Measurements from ENCODE around the gene FSD1L. TPM values are rescaled to one million over a fixed set of nuclear protein-coding genes. Genes with fewer than 3 reads are reported as not detected.

FSD1L gene
- polyA plus RNA-seq, 2 donors, result 0.33 to 0.41 TPM

GRCh38 chr9:105416840-105417239, 31.0 kb upstream of the FSD1L start:
- H3K27me3 ChIP-seq (ENCODE audit: control insufficient read depth in 1 of 2, insufficient read depth in 2 of 2, low read length in 2 of 2), result no peaks in the 10 kb centered on the region
- H3K36me3 ChIP-seq (ENCODE audit: control insufficient read depth in 2 of 2, insufficient read depth in 2 of 2, low read length in 1 of 2), result no peaks in the 10 kb centered on the region
- no peaks in the 10 kb centered on the region for H3K4me1 ChIP-seq (ENCODE audit: control insufficient read depth in 2 of 2, insufficient read depth in 2 of 2, low read length in 1 of 2)
- WGBS, 2 donors, result 77 to 94% methylated on average over 1 of the region's 1 CpG
- no peak overlapping the region for H3K4me3 ChIP-seq (ENCODE audit: low read depth in 1 of 2, low read length in 2 of 2)
- H3K27ac ChIP-seq (ENCODE audit: low read depth in 2 of 2, low read length in 1 of 2), result no peak overlapping the region
- H3K9me3 ChIP-seq (ENCODE audit: control insufficient read depth in 2 of 2, insufficient read depth in 1 of 2, low read depth in 1 of 2, low read length in 1 of 2), result no peaks in the 10 kb centered on the region

- H3K4me3 ChIP-seq (ENCODE audit: low read depth in 1 of 2, low read length in 2 of 2), result no peak overlapping the region
Observed at GRCh38 chr9:105418588-105419500, 29.0 kb upstream of the FSD1L start.

DNA sequence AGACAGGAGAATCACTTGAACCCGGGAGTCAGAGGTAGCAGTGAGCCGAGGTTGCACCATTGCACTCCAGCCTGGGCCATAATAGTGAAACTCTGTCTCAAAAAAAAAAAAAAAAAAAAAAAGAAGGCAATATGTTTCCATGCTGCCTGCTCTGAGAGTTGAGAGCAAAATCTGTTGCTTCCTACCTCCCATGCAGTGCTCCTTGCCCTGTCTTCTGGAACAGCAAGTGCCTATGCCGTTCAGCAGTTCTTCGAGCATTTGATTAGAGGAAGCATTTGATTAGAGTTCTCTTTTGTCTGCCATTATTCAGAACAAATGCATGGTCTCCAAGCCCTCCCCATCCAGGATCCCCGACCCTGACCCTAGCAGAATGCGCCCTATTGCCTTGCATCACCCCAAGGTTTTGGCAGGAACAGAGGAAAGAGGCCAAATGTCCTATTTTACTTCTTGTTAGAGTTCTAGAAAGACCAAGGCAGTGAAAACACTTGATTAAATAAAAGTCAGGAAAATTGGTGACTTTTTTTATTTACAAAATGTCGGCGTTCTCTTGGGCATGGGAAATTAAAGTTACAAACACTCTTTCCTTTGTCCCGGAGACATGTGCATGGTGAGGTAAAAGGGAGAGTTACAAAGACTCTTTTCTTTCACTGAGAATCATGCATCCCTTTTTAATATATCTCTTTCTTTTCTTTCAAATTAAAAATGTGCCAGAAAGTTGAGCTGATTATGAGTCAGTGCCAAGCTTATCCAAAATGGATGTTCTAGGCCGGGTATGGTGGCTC, 27.8 kb upstream of the FSD1L start:
- WGBS, 2 donors, result 92 to 94% methylated on average over 10 of the region's 10 CpGs
- H3K4me3 ChIP-seq (ENCODE audit: low read depth in 1 of 2, low read length in 2 of 2), result no peak overlapping the region
- H3K27me3 ChIP-seq (ENCODE audit: control insufficient read depth in 1 of 2, insufficient read depth in 2 of 2, low read length in 2 of 2), result no peaks in the 10 kb centered on the region
- no peaks in the 10 kb centered on the region for H3K9me3 ChIP-seq (ENCODE audit: control insufficient read depth in 2 of 2, insufficient read depth in 1 of 2, low read depth in 1 of 2, low read length in 1 of 2)
- H3K27ac ChIP-seq (ENCODE audit: low read depth in 2 of 2, low read length in 1 of 2), result no peak overlapping the region
- H3K4me1 ChIP-seq (ENCODE audit: control insufficient read depth in 2 of 2, insufficient read depth in 2 of 2, low read length in 1 of 2), result no peaks in the 10 kb centered on the region
- H3K36me3 ChIP-seq (ENCODE audit: control insufficient read depth in 2 of 2, insufficient read depth in 2 of 2, low read length in 1 of 2), result no peaks in the 10 kb centered on the region

More at GRCh38 chr9:105418588-105419500, 29.0 kb upstream of the FSD1L start:
- Histone ChIP-seq H3K27me3 (ENCODE audit: control insufficient read depth in 1 of 2, insufficient read depth in 2 of 2, low read length in 2 of 2) (no peaks in the 10 kb centered on the region), H3K9me3 (ENCODE audit: control insufficient read depth in 2 of 2, insufficient read depth in 1 of 2, low read depth in 1 of 2, low read length in 1 of 2) (no peaks in the 10 kb centered on the region), H3K4me1 (ENCODE audit: control insufficient read depth in 2 of 2, insufficient read depth in 2 of 2, low read length in 1 of 2) (no peaks in the 10 kb centered on the region), H3K27ac (ENCODE audit: low read depth in 2 of 2, low read length in 1 of 2) (no peak overlapping the region), H3K36me3 (ENCODE audit: control insufficient read depth in 2 of 2, insufficient read depth in 2 of 2, low read length in 1 of 2) (no peaks in the 10 kb centered on the region)
- 58 to 67% methylated on average over 3 of the region's 3 CpGs for WGBS, 2 donors

DNA sequence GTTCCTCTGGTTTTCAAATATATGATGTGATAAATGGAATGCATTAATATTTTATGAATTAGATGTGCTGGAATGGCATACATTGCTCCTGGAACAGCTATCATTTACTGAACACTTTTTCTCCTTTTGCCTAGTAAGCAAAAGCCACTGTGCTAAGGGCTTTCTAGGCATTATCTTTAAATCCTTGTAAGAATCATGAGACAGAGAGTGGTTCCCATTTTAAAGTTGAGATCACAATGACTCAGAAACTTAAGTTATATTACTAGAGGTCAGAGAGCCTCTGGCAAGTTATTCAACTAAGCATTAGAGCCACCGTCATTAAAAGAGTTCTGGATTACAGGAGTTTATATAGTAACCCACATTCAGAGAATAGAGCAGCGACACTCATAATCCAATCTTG, 26.7 kb upstream of the FSD1L start:
- Histone ChIP-seq H3K27ac (ENCODE audit: low read depth in 2 of 2, low read length in 1 of 2) (no peak overlapping the region), H3K4me1 (ENCODE audit: control insufficient read depth in 2 of 2, insufficient read depth in 2 of 2, low read length in 1 of 2) (no peaks in the 10 kb centered on the region), H3K9me3 (ENCODE audit: control insufficient read depth in 2 of 2, insufficient read depth in 1 of 2, low read depth in 1 of 2, low read length in 1 of 2) (no peaks in the 10 kb centered on the region), H3K36me3 (ENCODE audit: control insufficient read depth in 2 of 2, insufficient read depth in 2 of 2, low read length in 1 of 2) (no peaks in the 10 kb centered on the region), H3K4me3 (ENCODE audit: low read depth in 1 of 2, low read length in 2 of 2) (no peak overlapping the region), H3K27me3 (ENCODE audit: control insufficient read depth in 1 of 2, insufficient read depth in 2 of 2, low read length in 2 of 2) (no peaks in the 10 kb centered on the region)
- 57 to 67% methylated on average over 2 of the region's 2 CpGs for WGBS, 2 donors

DNA sequence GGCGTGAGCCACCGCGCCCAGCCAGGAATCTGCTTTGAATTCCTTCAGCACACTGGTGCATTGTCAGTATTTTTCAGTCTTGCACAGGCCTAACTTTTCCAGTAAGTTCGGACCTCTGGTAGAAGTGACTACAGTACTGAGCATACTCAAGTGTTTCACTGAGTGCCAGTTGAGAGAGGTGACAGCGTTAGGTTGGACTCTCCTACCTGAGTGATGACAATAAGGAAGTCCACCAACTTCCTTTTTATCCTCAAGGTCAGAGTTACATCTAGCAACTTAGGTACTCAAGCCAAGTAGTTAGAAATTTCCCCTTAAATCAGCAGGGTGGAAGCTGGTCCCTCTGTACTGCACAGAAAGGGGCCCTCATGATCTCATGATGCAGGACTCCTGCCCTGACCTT, 26.0 kb upstream of the FSD1L start:
- H3K4me3 ChIP-seq (ENCODE audit: low read depth in 1 of 2, low read length in 2 of 2), result no peak overlapping the region
- H3K27ac ChIP-seq (ENCODE audit: low read depth in 2 of 2, low read length in 1 of 2), result no peak overlapping the region
- H3K4me1 ChIP-seq (ENCODE audit: control insufficient read depth in 2 of 2, insufficient read depth in 2 of 2, low read length in 1 of 2), result no peaks in the 10 kb centered on the region
- no peaks in the 10 kb centered on the region for H3K36me3 ChIP-seq (ENCODE audit: control insufficient read depth in 2 of 2, insufficient read depth in 2 of 2, low read length in 1 of 2)
- H3K9me3 ChIP-seq (ENCODE audit: control insufficient read depth in 2 of 2, insufficient read depth in 1 of 2, low read depth in 1 of 2, low read length in 1 of 2), result no peaks in the 10 kb centered on the region
- WGBS, 2 donors, result 91 to 93% methylated on average over 5 of the region's 5 CpGs
- H3K27me3 ChIP-seq (ENCODE audit: control insufficient read depth in 1 of 2, insufficient read depth in 2 of 2, low read length in 2 of 2), result no peaks in the 10 kb centered on the region

DNA sequence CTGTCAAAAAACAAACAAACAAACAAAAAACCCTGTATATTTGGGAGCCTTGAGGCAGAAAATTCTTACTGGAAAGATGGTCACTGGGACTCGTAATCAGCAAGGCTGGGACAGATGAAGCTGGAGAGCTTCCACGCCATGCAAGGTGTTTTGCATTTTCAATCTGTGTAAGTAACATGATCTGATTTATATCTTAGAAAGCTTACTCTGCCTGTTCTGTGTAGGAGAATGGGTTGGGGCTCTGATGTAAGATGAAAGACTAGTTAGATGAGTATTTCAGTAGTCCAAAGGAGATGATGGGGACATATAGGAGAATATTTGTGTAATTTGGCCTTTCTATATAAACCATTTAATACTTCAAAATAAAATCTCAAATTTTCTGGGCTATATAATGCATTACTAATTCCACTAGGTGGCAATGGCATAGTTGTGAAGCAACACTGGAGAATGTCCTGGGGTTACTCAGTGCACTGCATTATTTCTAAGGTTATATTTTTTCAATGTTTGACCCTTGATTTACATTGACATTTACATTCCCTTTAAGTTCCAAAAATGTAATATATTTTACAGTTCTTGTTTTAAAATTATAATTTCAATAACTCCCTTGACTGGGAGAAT, 21.9 kb upstream of the FSD1L start:
- H3K4me1 ChIP-seq (ENCODE audit: control insufficient read depth in 2 of 2, insufficient read depth in 2 of 2, low read length in 1 of 2), result no peaks in the 10 kb centered on the region
- H3K4me3 ChIP-seq (ENCODE audit: low read depth in 1 of 2, low read length in 2 of 2), result no peak overlapping the region
- H3K36me3 ChIP-seq (ENCODE audit: control insufficient read depth in 2 of 2, insufficient read depth in 2 of 2, low read length in 1 of 2), result no peaks in the 10 kb centered on the region
- H3K27ac ChIP-seq (ENCODE audit: low read depth in 2 of 2, low read length in 1 of 2), result no peak overlapping the region
- no peaks in the 10 kb centered on the region for H3K9me3 ChIP-seq (ENCODE audit: control insufficient read depth in 2 of 2, insufficient read depth in 1 of 2, low read depth in 1 of 2, low read length in 1 of 2)
- 71 to 75% methylated on average over 2 of the region's 2 CpGs for WGBS, 2 donors
- no peaks in the 10 kb centered on the region for H3K27me3 ChIP-seq (ENCODE audit: control insufficient read depth in 1 of 2, insufficient read depth in 2 of 2, low read length in 2 of 2)

DNA sequence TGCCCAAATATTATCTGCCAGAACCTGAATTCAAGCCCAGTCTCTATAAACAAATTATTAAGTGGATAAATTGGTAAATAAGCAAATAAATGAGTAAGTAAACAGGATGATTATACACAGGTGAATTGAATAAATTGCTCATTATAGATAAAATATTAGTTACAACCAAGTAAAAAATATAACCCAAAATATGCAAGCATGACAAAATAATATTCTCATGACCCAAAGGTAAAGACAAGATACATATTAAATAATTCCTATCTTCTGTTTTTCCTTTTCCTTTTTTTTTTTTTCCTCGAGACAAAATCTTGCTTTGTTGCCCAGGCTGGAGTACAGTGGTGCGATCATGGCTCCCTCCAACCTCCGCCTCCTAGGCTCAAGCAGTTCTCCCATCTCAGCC, 21.2 kb upstream of the FSD1L start:
- WGBS, 2 donors, result 89 to 92% methylated on average over 3 of the region's 3 CpGs
- no peaks in the 10 kb centered on the region for H3K4me1 ChIP-seq (ENCODE audit: control insufficient read depth in 2 of 2, insufficient read depth in 2 of 2, low read length in 1 of 2)
- H3K27me3 ChIP-seq (ENCODE audit: control insufficient read depth in 1 of 2, insufficient read depth in 2 of 2, low read length in 2 of 2), result no peaks in the 10 kb centered on the region
- H3K36me3 ChIP-seq (ENCODE audit: control insufficient read depth in 2 of 2, insufficient read depth in 2 of 2, low read length in 1 of 2), result no peaks in the 10 kb centered on the region
- no peak overlapping the region for H3K4me3 ChIP-seq (ENCODE audit: low read depth in 1 of 2, low read length in 2 of 2)
- H3K9me3 ChIP-seq (ENCODE audit: control insufficient read depth in 2 of 2, insufficient read depth in 1 of 2, low read depth in 1 of 2, low read length in 1 of 2), result no peaks in the 10 kb centered on the region
- no peak overlapping the region for H3K27ac ChIP-seq (ENCODE audit: low read depth in 2 of 2, low read length in 1 of 2)

GRCh38 chr9:105431424-105432246, 16.2 kb upstream of the FSD1L start:
- no peaks in the 10 kb centered on the region for H3K36me3 ChIP-seq (ENCODE audit: control insufficient read depth in 2 of 2, insufficient read depth in 2 of 2, low read length in 1 of 2)
- H3K27ac ChIP-seq (ENCODE audit: low read depth in 2 of 2, low read length in 1 of 2), result no peak overlapping the region
- H3K4me3 ChIP-seq (ENCODE audit: low read depth in 1 of 2, low read length in 2 of 2), result no peak overlapping the region
- no peaks in the 10 kb centered on the region for H3K27me3 ChIP-seq (ENCODE audit: control insufficient read depth in 1 of 2, insufficient read depth in 2 of 2, low read length in 2 of 2)
- WGBS, 2 donors, result 77 to 86% methylated on average over 9 of the region's 9 CpGs
- no peaks in the 10 kb centered on the region for H3K4me1 ChIP-seq (ENCODE audit: control insufficient read depth in 2 of 2, insufficient read depth in 2 of 2, low read length in 1 of 2)
- peaks cover 0 to 4% of the 10 kb centered on the region in 2 donors for H3K9me3 ChIP-seq (ENCODE audit: control insufficient read depth in 2 of 2, insufficient read depth in 1 of 2, low read depth in 1 of 2, low read length in 1 of 2)

Measured in esophagus (tissue), 2 donors.